ENCODE measurements around the gene SH3GLB2. TPM values are rescaled to one million over a fixed set of nuclear protein-coding genes. Genes with fewer than 3 reads are reported as not detected.

SH3GLB2 gene
- polyA plus RNA-seq, 2 of the 4 experiments (the other 2 are of a cell fraction), result 28.3 to 42.6 TPM

GRCh38 chr9:129014608-129015007 lies 13.5 kb downstream of the SH3GLB2 start:
- Histone ChIP-seq H3K4me3 (no peak overlapping the region), H3K4me1 (no peaks in the 10 kb centered on the region), H3K4me2 (no peak overlapping the region), H3K9me3 (no peaks in the 10 kb centered on the region), H3K27ac (no peak overlapping the region)
- FAIRE-seq (no peak), DNase-seq (ENCODE audit: low read depth in 1 of 2, low spot score in 1 of 2) (no peak), ATAC-seq (no peak)
- 96% methylated on average over 8 of the region's 8 CpGs for WGBS (ENCODE audit: missing lambda C conversion rate)
- POLR2A ChIA-PET, result no interaction called here
- CTCF ChIA-PET, result interaction anchor here (1.0 to 12.3 kb wide), 5 partner anchors 8 to 653 kb away, joined by 3 to 136 read pairs (median 3); partner anchors contain the start of gene SH3GLB2
- TF ChIP-seq ZFP36 (IDR thresholded peaks at IDR 0.05; ENCODE audit: borderline replicate concordance, partially characterized antibody), result no peak
- 0 out of 4 replicates have a peak, but pooled peaks of 1 of the 2 experiments have one; percentile 25 for TF ChIP-seq CEBPB (IDR thresholded peaks at IDR 0.05)

- Histone ChIP-seq H3K4me2 (no peak overlapping the region), H3K9me3 (no peaks in the 10 kb centered on the region), H3K4me3 (no peak overlapping the region), H3K4me1 (no peaks in the 10 kb centered on the region), H3K27ac (no peak overlapping the region; a peak in 1 of 6 replicates)
- ATAC-seq (no peak), FAIRE-seq (no peak), DNase-seq (ENCODE audit: low read depth in 1 of 2, low spot score in 1 of 2) (no peak)
- ChIA-PET POLR2A (no interaction called here), CTCF (interaction anchor here (1.0 to 12.3 kb wide), 4 partner anchors 8 to 652 kb away, joined by 3 to 136 read pairs (median 5); partner anchors contain the start of gene SH3GLB2)
- 92% methylated on average over 10 of the region's 11 CpGs for WGBS (ENCODE audit: missing lambda C conversion rate)
- TF ChIP-seq EHMT2 (IDR thresholded peaks at IDR 0.05; ENCODE audit: low read depth), result no peak
- TF ChIP-seq SREBF2 (IDR thresholded peaks at IDR 0.05), result no peak
- no peak for TF ChIP-seq FOXS1 (CRISPR knock-in tag; IDR thresholded peaks at IDR 0.05)
- TF ChIP-seq ATOH8 (CRISPR knock-in tag; IDR thresholded peaks at IDR 0.05; ENCODE audit: low read depth), result no peak
- TF ChIP-seq HMGXB4 (CRISPR knock-in tag; IDR thresholded peaks at IDR 0.05; ENCODE audit: borderline replicate concordance), result no peak
- TF ChIP-seq FOSB (CRISPR knock-in tag; IDR thresholded peaks at IDR 0.05), result no peak
- TF ChIP-seq CBX8 (IDR thresholded peaks at IDR 0.05), result no peak
- no peak for TF ChIP-seq EHF (CRISPR knock-in tag; IDR thresholded peaks at IDR 0.05)
- no peak for TF ChIP-seq BHLHE40 (IDR thresholded peaks at IDR 0.05; ENCODE audit: low read depth, low read length)
- no peak for TF ChIP-seq E2F6 (IDR thresholded peaks at IDR 0.05; ENCODE audit: borderline replicate concordance, low read depth)
- TF ChIP-seq EP300 (IDR thresholded peaks at IDR 0.05), result no peak
- TF ChIP-seq HDAC2 (IDR thresholded peaks at IDR 0.05), result no peak
- TF ChIP-seq RFX5 (IDR thresholded peaks at IDR 0.05), result no peak
- TF ChIP-seq TFCP2L1 (CRISPR knock-in tag; IDR thresholded peaks at IDR 0.05), result no peak
- no peak for TF ChIP-seq FOSL2 (IDR thresholded peaks at IDR 0.05)
- TF ChIP-seq FOSL2 (CRISPR knock-in tag; IDR thresholded peaks at IDR 0.05), result no peak
These were observed 14.0 kb downstream of the SH3GLB2 start for GRCh38 chr9:129014124-129014523.

- CTCF ChIA-PET, result interaction anchor here (0.8 to 12.3 kb wide), 3 partner anchors 7 to 162 kb away, joined by 3 to 136 read pairs (median 3); no protein-coding TSS in a partner anchor
- Histone ChIP-seq H3K4me3 (no peak overlapping the region), H3K4me1 (no peaks in the 10 kb centered on the region), H3K4me2 (no peak overlapping the region), H3K27ac (peak overlapping the region in 1 of 2 experiments; percentile 16; a peak in 1 of 6 replicates), H3K9me3 (no peaks in the 10 kb centered on the region)
- FAIRE-seq (no peak), ATAC-seq (no peak), DNase-seq (ENCODE audit: low read depth in 1 of 2, low spot score in 1 of 2) (no peak)
- TF ChIP-seq SMC3 (IDR thresholded peaks at IDR 0.05) (no peak), CEBPB (IDR thresholded peaks at IDR 0.05) (no peak), EHF (CRISPR knock-in tag; IDR thresholded peaks at IDR 0.05) (no peak), NFE2L2 (conservative IDR thresholded peaks at IDR 0.05; ENCODE audit: low read length) (no peak), KDM1A (IDR thresholded peaks at IDR 0.05; ENCODE audit: low read depth) (no peak), JUN (IDR thresholded peaks at IDR 0.05) (no peak), TP53 (CRISPR knock-in tag; IDR thresholded peaks at IDR 0.05) (no peak), CHD2 (IDR thresholded peaks at IDR 0.05; ENCODE audit: low read length, partially characterized antibody) (no peak), HDAC2 (IDR thresholded peaks at IDR 0.05) (no peak)
- POLR2A ChIA-PET, result no interaction called here
- 87% methylated on average over 11 of the region's 11 CpGs for WGBS (ENCODE audit: missing lambda C conversion rate)
These were observed 14.5 kb downstream of the SH3GLB2 start for GRCh38 chr9:129013674-129014073.
